GM19397 (cell line): ENCODE data around the gene CDH23.

Source experiments
- ATAC-seq: cut with Tn5 transposase; IDR thresholded peaks from one replicate; pipeline ENCODE4 v1.9.1; 2021; ENCODE audit warnings: mild to moderate bottlenecking, moderate library complexity; ENCODE audit not compliant: unreplicated experiment

Gene CDH23

DNA sequence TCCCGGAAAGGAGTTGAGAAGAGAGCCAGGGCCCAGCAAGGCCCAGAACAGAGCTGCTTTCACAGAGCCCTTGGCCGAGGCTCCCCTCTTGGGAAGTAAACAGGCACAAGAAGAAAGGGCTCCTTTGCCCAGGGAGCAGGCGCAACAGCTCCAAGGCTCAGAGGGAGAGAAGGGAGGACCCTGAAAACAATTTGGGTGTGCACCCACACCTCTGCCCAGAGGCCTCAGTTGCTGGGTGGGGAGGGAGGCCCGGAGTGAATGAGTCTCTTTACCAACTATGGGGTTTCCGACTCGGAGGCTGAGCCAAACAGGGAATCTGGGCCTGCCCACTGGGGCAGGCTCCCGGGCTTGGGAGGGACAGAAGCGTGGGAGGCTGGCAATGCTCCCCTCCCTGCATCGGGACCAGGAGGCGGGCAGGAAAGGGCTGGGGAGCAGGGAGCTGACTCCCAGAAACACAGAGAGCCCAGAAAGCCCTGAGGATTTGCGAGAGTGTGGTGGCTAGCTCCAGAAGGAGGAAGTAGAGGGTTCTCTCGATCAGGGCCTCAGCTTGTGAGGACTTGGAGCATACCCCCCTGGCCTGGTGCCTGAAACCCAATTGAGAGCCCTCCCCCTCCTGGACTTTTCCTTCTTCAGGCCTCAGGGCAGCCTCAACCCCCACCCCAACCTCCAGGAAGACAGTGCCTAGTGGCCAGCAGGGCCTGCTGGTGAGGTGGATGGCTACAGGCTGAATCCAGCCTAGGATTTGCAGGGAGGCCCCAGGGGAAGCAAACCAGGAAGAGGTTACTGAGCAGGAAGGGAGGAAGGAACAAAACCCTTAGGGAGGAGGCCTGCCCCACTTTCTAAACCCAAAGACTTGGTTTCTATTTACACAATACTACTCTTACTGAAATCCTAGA, 316.7 kb downstream of the CDH23 start:
- no peak for ATAC-seq

DNA sequence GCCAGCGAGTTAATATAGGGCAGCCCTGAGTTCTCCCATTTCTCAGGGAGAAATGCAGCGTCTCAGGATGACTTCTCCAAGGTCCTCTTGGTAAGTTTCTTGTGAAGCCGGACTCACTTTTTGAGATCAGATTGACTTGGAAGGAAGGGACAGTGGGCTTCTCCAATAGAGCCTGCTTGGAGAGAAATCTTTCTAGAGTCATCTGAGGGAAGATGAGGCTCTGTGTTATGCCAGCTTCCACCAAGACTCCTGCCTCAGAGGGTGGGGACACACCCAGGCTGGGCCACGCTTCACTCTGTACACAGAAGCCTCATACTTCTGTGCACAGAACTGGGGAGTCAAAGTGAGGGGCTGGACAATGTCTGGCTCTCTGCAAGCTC, 317.3 kb downstream of the CDH23 start:
- ATAC-seq: no peak

- no peak for ATAC-seq
Measured at GRCh38 chr10:71714592-71714991, 317.9 kb downstream of the CDH23 start.

GRCh38 chr10:71715026-71715425, 318.3 kb downstream of the CDH23 start:
- no peak for ATAC-seq

DNA sequence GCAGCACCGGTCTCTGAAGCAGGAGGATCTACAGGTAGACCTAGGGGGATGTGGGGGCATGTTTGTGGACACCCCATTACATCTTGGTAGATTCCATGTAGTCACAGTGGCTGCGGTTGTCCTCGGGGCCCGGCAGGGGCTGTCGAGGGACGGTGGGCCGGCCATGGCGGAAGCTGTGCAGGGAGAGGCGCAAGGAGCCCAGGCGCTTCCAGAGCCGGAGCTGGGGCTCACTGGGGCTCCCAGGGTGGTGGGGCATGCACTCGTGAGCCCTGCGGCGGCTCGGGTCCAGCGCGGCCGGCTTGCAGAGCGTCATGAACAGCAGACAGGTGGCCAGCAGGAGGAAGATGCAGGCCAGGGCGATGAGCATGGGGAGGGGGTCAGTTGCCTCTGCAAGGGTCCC, 319.1 kb downstream of the CDH23 start:
- no peak for ATAC-seq

GRCh38 chr10:71716426-71716825, 319.7 kb downstream of the CDH23 start:
- ATAC-seq: no peak

GRCh38 chr10:71717056-71717455, 320.3 kb downstream of the CDH23 start:
- no peak for ATAC-seq

DNA sequence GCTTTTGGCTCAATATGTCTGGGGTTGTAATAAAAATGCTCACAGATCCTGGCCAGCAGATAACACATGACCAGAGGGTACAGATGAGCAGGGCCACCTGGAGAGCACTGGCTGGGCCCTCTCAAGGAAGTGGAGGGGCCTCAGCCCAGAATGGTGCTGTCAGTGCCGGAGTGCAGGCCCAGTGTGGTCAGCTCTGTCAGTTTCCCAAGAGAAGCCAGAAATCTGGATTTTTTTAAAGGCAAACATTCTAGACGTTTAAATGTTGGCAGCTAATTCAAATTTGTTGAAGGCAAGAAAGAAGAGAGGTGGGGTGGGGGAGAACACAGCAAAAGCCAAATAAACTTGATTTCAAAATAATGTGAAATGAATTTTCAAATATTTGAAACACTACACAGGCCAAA, 320.8 kb downstream of the CDH23 start:
- no peak for ATAC-seq

GRCh38 chr10:71718165-71718698, 321.5 kb downstream of the CDH23 start:
- ATAC-seq: no peak

DNA sequence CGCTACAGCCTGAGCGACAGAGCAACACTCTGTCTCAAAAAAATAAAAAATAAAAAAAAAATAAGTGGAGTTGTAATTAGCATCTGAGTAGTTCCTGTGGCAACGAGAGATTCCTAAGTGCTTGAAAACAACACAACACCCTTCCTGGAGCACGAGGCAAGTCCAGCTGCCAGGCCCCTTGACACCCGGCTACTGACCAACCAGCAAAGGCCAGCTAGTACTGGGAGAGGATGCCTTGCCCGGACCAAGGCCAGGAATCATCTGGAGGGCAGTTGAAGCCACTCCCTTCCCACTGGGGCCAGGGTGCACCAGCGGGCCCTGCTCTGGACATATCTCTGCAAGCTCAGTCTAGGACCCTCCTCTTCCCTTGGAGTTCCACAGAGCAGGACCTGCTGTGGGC, 322.3 kb downstream of the CDH23 start:
- ATAC-seq: no peak

DNA sequence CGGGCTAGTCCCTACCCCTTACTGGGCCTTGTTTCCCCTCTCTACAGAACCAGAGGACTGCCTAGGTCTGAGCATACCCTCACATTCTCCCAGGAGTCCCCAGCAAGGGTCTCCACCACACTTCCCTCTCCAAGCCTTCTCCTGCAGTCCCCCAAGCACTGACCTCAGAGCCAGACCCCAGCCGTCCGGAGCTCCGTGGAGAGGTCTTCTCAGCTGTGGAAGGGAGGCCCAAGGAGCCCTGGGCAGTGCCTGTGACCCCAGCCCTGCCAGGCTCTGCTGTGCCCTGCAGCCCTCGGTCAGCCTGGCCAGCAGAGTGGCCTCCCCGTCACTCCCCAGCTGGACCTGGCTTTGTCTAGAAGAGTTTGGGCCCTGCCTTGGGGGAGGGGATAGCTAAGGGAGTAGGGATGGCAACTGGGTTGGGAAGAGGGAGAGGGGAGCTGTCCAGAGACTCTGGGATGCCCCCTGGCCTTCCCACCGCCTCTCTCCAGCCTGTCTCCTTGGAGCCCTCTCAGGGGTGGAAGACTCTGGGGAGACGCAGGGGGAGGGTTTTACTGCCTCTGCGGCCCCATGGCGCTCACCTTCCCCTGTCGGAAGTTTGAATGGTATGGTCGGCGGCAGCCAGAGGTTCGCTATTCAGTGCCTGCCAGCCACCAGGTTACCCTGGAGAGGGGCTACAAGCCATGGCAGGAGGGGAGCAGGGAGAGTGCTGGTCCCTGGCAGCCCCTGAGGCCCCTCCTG, 322.9 kb downstream of the CDH23 start, which contains the start of gene C10orf105:
C10orf105 (minus strand) TSS at position 315 of the 738 bp plus-strand sequence. CDS start 3,441 bp downstream, outside the sequence.
- no peak for ATAC-seq

DNA sequence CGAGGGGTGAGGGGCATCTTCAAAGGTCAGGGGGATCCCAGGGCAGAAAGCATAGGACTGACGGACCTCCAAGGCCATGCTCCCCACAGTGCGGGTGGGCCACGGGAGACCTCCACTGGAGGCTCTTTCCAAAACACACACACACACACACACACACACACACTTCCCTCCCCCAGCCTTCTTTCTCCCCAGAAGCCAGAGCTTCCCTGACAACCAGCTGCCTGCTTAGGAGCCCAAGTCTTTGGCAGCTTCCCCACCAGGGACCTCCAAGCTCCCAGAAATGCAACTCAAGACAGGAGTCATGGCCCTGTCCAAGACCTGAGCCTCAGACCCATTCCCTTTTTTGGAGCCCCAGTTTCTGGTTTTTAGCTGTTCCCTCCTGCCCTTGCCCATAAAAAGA, 323.6 kb downstream of the CDH23 start:
- ATAC-seq: no peak

GRCh38 chr10:71721313-71721712, 324.6 kb downstream of the CDH23 start:
- no peak for ATAC-seq

GRCh38 chr10:71722849-71723248, 326.1 kb downstream of the CDH23 start:
- ATAC-seq: no peak

DNA sequence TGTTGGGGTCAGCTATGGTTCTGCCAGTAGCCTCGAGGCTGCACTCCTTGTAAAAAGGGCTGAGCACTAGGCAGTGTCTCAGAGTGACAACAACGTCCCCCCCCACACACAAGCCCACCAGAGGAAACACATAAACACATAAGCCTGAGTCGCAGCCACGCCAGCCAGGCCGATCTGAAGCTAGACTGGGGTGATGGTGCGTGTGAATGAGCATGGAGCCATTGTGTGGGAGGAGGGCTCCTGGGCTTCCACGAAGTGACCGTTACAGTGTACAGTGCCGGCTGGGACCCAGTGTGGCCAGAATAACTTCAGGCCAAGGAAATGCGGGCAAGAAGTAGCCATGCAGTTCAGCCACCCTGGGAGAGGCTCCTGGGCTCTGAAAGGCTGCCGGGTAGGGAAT, 326.6 kb downstream of the CDH23 start:
- ATAC-seq: no peak

GRCh38 chr10:71724539-71724938, 327.8 kb downstream of the CDH23 start:
- no peak for ATAC-seq

- no peak for ATAC-seq
Measured at GRCh38 chr10:71725249-71725648, 328.5 kb downstream of the CDH23 start.

DNA sequence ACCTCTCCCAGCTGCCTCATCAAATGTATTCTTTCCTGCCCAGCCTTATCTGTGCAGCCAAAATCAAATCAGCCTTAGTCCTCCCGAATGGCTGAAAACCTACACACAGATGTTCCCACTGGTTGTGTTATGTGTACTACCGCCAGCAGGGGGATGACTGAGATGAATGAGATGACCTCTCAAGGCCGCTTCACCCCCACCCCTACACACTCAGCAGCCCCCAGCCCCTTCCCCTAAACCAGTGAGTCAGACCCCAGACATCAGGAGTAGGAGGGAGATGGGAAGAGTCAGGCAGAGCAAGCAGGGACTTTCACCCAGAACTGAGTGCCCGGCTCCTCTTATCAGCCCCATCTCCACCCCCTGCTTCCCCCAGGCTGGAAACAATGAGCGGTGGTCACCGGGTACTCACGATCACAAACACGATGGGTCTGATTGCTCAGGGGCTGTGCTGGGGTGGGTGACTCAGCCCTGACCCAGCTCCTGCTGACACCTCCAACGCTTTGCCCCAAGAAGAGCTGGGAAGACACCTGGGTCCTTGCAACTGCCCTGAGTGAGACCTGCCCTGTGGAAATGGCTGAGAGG, 329.4 kb downstream of the CDH23 start:
- no peak for ATAC-seq

GRCh38 chr10:71726580-71727104, 329.9 kb downstream of the CDH23 start:
- no peak for ATAC-seq

DNA sequence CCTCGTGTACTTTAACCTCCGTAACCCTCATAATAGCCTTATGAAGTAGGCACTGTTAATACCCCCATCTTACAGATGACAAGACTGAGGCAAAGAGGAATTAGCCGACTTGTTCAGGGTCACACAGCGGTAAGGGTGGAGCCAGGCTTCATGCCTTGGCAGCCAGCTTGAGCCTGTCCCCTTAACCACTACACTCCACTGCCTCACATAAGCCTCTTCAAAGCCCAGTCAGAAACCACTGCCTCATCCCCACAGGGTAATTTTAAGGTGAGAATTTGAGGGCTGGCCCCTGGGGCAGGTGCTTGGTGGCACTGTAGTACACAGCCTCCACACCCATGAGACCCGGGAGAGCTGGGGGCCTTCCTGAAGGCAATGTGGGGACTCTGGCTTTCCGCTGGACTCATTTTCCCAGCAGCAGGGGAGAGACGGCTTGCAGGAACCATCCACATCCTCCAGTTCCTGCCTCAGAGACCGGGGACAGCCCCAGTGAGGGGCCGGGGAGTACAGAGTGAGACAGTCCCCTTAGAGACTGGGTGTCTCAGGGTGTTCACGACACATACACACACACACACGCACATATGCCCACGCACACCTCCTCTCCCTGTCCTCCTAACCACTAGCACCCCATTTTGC, 330.5 kb downstream of the CDH23 start:
- ATAC-seq: peak; percentile 36
